GM12891 (cell line): Measurements from ENCODE around the gene DYNC2I2.
"Not testable (repeated sequence)": the region's sequence is repeated elsewhere in the genome, so short reads cannot be mapped to it uniquely, and the experiment has no call there.

Source experiments
- POLR2AphosphoS5 ChIP-seq: IDR thresholded peaks from 2 replicates; pipeline ENCODE4 v1.6.1; 2011; ENCODE audit warnings: low read depth, low read length, control low read depth
- TAF1 ChIP-seq: IDR thresholded peaks from 2 replicates; pipeline ENCODE4 v1.6.1; 2011; ENCODE audit warnings: low read depth, low read length, control low read depth

DNA sequence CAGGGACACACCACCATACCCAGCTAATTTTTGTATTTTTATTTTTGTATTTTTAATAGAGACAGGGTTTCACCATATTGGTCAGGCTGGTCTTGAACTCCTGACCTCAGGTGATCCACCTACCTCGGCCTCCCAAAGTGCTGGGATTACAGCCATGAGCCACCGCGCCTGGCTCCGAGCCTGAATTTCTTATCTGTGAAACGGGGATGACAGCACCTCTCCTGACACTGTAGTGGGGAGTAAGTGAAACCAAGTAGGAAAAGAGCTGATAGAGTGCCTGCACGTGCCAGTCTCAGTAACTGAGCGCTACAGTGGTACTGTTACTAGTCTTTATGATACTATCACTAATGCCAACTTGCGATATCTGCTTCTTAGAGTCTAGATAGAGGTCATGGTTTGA lies 71.5 kb downstream of the DYNC2I2 start:
- not testable (repeated sequence) for TF ChIP-seq POLR2AphosphoS5, TAF1
